Melanocyte of skin (primary cell): Measurements from ENCODE around the gene TLL1. TPM values are rescaled to one million over a fixed set of nuclear protein-coding genes. Genes with fewer than 3 reads are reported as not detected.

Experiments
- small RNA-seq, 2 donors: library from RNA; depleted of rRNA; stranded (forward); fragments of <200 nt; gene quantifications; one replicate each; pipeline ENCODE3, GENCODE V24; 2012
- total RNA-seq, 2 donors: library from RNA; depleted of rRNA; stranded (reverse); fragments of >200 nt; gene quantifications; 2 replicates each; pipeline ENCODE4 v1.2.3, GENCODE V29; 2012

Gene TLL1
- not detected for total RNA-seq

GRCh38 chr4:165872461-165873297, at the start of gene TLL1:
Gene TLL1, plus strand, starts transcription at chr4:165873237. Its CDS starts 668 bp downstream, at chr4:165873905.

Small RNAs within 50 kb of the gene (small RNA-seq; reads per million reads assigned to genes)
- gene RNA5SP170: 0 reads per million in 2 donors
